ENCODE measurements around the gene MAPK8IP2.

GRCh38 chr22:50600538-50600937 lies at the start of gene MAPK8IP2:
- TF ChIP-seq CTCF (tag by site-specific recombination; IDR thresholded peaks at IDR 0.05) = no peak
- no peak for TF ChIP-seq ZNF629 (tag by site-specific recombination; IDR thresholded peaks at IDR 0.05)
- TF ChIP-seq ZNF558 (tag by site-specific recombination; IDR thresholded peaks at IDR 0.05) = no peak
- no peak for TF ChIP-seq HOXA7 (CRISPR knock-in tag; IDR thresholded peaks at IDR 0.05; ENCODE audit: borderline replicate concordance)
- TF ChIP-seq REST (tag by site-specific recombination; IDR thresholded peaks at IDR 0.05) = no peak
- no peak for TF ChIP-seq ZNF24 (tag by site-specific recombination; IDR thresholded peaks at IDR 0.05)
- TF ChIP-seq PBX3 (CRISPR knock-in tag; IDR thresholded peaks at IDR 0.05) = no peak
- no peak for TF ChIP-seq ZNF26 (tag by site-specific recombination; IDR thresholded peaks at IDR 0.05)
- TF ChIP-seq ZNF596 (tag by site-specific recombination; IDR thresholded peaks at IDR 0.05) = no peak
- TF ChIP-seq ZNF768 (tag by site-specific recombination; IDR thresholded peaks at IDR 0.05) = no peak
- TF ChIP-seq ZNF175 (tag by site-specific recombination; IDR thresholded peaks at IDR 0.05) = no peak
- TF ChIP-seq ZNF747 (tag by site-specific recombination; IDR thresholded peaks at IDR 0.05) = no peak
- no peak for TF ChIP-seq ZBTB7A (tag by site-specific recombination; IDR thresholded peaks at IDR 0.05; ENCODE audit: low read depth)
